ENCODE results near the gene AGPAT4.
"Not testable (repeated sequence)": the region's sequence is repeated elsewhere in the genome, so short reads cannot be mapped to it uniquely, and the experiment has no call there.

DNA sequence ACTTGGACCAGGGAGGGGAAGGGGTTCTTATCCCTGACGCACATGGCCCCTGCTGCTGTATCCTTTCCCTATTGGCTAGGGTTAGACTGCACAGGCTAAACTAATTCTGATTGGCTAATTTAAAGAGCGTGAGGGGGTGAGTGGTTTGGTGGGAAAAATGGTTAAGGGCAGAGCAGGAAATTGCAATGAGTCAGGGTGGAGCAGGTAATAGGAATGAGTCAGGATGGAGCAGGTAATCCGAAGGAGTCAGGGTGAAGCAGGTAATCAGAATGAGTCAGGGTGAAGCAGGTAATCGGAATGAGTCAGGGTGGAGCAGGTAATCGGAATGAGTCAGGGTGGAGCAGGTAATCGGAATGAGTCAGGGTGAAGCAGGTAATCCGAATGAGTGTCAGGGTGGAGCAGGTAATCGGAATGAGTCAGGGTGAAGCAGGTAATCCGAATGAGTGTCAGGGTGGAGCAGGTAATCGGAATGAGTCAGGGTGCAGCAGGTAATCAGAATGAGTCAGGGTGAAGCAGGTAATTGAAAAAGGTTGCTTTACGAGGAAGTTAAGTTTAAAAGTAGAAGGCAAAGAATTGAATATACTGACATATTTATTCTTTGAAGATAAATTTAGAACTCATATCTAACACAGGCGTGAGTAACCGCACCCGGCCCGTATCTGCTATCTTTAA is 41.5 kb upstream of the AGPAT4 start:
- TF ChIP-seq, protein P1, sequence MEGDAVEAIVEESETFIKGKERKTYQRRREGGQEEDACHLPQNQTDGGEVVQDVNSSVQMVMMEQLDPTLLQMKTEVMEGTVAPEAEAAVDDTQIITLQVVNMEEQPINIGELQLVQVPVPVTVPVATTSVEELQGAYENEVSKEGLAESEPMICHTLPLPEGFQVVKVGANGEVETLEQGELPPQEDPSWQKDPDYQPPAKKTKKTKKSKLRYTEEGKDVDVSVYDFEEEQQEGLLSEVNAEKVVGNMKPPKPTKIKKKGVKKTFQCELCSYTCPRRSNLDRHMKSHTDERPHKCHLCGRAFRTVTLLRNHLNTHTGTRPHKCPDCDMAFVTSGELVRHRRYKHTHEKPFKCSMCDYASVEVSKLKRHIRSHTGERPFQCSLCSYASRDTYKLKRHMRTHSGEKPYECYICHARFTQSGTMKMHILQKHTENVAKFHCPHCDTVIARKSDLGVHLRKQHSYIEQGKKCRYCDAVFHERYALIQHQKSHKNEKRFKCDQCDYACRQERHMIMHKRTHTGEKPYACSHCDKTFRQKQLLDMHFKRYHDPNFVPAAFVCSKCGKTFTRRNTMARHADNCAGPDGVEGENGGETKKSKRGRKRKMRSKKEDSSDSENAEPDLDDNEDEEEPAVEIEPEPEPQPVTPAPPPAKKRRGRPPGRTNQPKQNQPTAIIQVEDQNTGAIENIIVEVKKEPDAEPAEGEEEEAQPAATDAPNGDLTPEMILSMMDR (IDR thresholded peaks at IDR 0.05; ENCODE audit: low read length): not testable (repeated sequence)
- TF ChIP-seq EZH2phosphoT487 (IDR thresholded peaks at IDR 0.05; ENCODE audit: low read length): not testable (repeated sequence)
